ENCODE data around the gene CD70.

GRCh38 chr19:6610934-6611852 is 20.2 kb upstream of the CD70 start:
- TF ChIP-seq CTCF (conservative IDR thresholded peaks at IDR 0.05) (no peak), ZFX (IDR thresholded peaks at IDR 0.05) (no peak)
